ENCODE measurements around the gene NTMT2. TPM values are rescaled to one million over a fixed set of nuclear protein-coding genes. Genes with fewer than 3 reads are reported as not detected.

NTMT2 gene
- total RNA-seq, 4 donors from 2014 or later, result not detected

GRCh38 chr1:170146720-170147263 is 1.0 kb downstream of the NTMT2 start:
- TF ChIP-seq CTCF (IDR thresholded peaks at IDR 0.05; ENCODE audit: low read depth), result no peak

- no peak for TF ChIP-seq CTCF (IDR thresholded peaks at IDR 0.05; ENCODE audit: low read depth)
Measured at GRCh38 chr1:170149241-170149640, 3.5 kb downstream of the NTMT2 start.

GRCh38 chr1:170150016-170150415 is 4.3 kb downstream of the NTMT2 start:
- no peak for TF ChIP-seq CTCF (IDR thresholded peaks at IDR 0.05; ENCODE audit: low read depth)

- no peak for TF ChIP-seq CTCF (IDR thresholded peaks at IDR 0.05; ENCODE audit: low read depth)
Measured at GRCh38 chr1:170150921-170151320, 5.2 kb downstream of the NTMT2 start.

- TF ChIP-seq CTCF (IDR thresholded peaks at IDR 0.05; ENCODE audit: low read depth), result no peak
Measured at GRCh38 chr1:170153417-170153816, 7.7 kb downstream of the NTMT2 start.

- no peak for TF ChIP-seq CTCF (IDR thresholded peaks at IDR 0.05; ENCODE audit: low read depth)
Measured at GRCh38 chr1:170155055-170155454, 9.3 kb downstream of the NTMT2 start.

- TF ChIP-seq CTCF (IDR thresholded peaks at IDR 0.05; ENCODE audit: low read depth), result no peak
Measured at GRCh38 chr1:170156594-170156993, 10.8 kb downstream of the NTMT2 start.
